GM12873 (cell line): ENCODE measurements around the gene PGA5.

ENCODE experiments used
- CTCF ChIP-seq: IDR thresholded peaks from 2 replicates; pipeline ENCODE4 v1.5.1; 2012; ENCODE audit warnings: low read depth, mild to moderate bottlenecking, moderate library complexity, low read length, control low read depth; ENCODE audit not compliant: insufficient read depth; ENCODE audit errors: missing control alignments

Gene PGA5

GRCh38 chr11:61293867-61294716 lies 53.1 kb downstream of the PGA5 start:
- TF ChIP-seq CTCF, result peak; percentile 33

- peak; percentile 42 for TF ChIP-seq CTCF
These were observed 54.0 kb downstream of the PGA5 start, which contains the start of gene VWCE for GRCh38 chr11:61294717-61295595. Gene VWCE (minus strand): TSS chr11:61295316. CDS start chr11:61295037, 279 bp downstream.

GRCh38 chr11:61295596-61295926 lies 54.6 kb downstream of the PGA5 start:
- no peak for TF ChIP-seq CTCF

- TF ChIP-seq CTCF, result no peak
These were observed 56.4 kb downstream of the PGA5 start for GRCh38 chr11:61297341-61297740.

- TF ChIP-seq CTCF, result no peak
These were observed 56.8 kb downstream of the PGA5 start for GRCh38 chr11:61297746-61298145.

GRCh38 chr11:61298663-61299244 lies 57.8 kb downstream of the PGA5 start:
- TF ChIP-seq CTCF, result no peak
